BLaER1 (cell line): Measurements from ENCODE around the gene PAX8.

Source experiments
- H3K27ac ChIP-seq: shearing (Covaris generic); formaldehyde crosslinking; 2 replicates; pipeline ENCODE4 v1.8.1; 2022
- H3K27me3 ChIP-seq: shearing (Covaris generic); formaldehyde crosslinking; 2 replicates; pipeline ENCODE4 v1.8.1; 2022
- H3K36me3 ChIP-seq: shearing (Covaris generic); formaldehyde crosslinking; 2 replicates; pipeline ENCODE4 v1.8.1; 2022
- H3K4me1 ChIP-seq: shearing (Covaris generic); formaldehyde crosslinking; 2 replicates; pipeline ENCODE4 v1.8.1; 2022
- H3K4me2 ChIP-seq: shearing (Covaris generic); formaldehyde crosslinking; 2 replicates; pipeline ENCODE4 v1.8.1; 2022
- H3K4me3 ChIP-seq: shearing (Covaris generic); formaldehyde crosslinking; 2 replicates; pipeline ENCODE4 v1.8.1; 2022
- H3K9ac ChIP-seq: shearing (Covaris generic); formaldehyde crosslinking; 2 replicates; pipeline ENCODE4 v1.8.1; 2022
- H3K9me3 ChIP-seq: shearing (Covaris generic); formaldehyde crosslinking; 2 replicates; pipeline ENCODE4 v1.8.1; 2022
- H4K20me1 ChIP-seq: shearing (Covaris generic); formaldehyde crosslinking; 2 replicates; pipeline ENCODE4 v1.8.1; 2022
- Cebpa-rat ChIP-seq: shearing (Covaris generic); IDR thresholded peaks from 2 replicates; pipeline ENCODE4 v1.8.1; 2022

Gene PAX8

DNA sequence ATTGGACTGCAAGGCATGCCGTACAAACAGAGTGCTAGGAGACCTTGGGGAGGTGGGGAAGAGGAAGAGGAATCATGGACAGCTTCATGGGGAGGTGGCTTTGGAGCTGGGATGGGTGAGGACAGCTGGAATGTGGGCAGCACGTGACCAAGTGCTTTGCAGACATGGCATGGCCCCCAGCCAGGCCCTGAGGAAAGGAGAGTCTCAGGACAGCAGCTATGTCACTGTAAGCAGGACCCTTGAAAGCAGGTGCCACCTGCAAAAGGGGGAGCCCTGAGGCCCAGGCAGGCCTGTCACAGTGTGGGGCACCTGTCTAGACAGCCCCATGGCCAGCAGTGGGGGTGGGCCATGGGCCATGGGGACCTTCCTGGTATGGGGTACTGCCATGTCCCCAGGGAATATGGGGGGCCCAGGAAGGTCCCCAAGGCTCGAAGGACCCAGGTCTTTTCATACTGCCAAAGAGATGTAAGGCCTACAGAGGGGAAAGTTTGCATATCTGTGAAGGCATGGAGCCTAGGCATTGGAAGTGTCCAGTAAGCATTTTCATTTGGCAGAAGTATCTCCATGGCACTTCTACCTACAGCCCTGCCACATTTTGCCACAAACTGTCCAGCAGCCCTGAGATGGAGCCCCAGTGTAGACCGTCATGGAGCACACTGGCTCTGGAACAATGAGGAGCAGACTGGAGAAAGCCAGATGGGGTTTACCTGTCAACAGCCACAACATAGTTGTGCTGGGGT, 9.9 kb downstream of the PAX8 start:
- no peaks in the 10 kb centered on the region for H3K9me3 ChIP-seq
- no peak overlapping the region for H3K4me2 ChIP-seq
- H3K36me3 ChIP-seq: peaks cover 48% of the 10 kb centered on the region
- no peak for TF ChIP-seq Cebpa-rat
- peaks cover 4% of the 10 kb centered on the region; the same call in 1 of the 2 replicates for H3K27me3 ChIP-seq
- no peak overlapping the region for H3K4me3 ChIP-seq
- no peak overlapping the region for H3K9ac ChIP-seq
- H3K27ac ChIP-seq: no peak overlapping the region
- H4K20me1 ChIP-seq: 0 out of 2 replicates have a peak, but pooled peaks cover 11% of the 10 kb centered on the region
- H3K4me1 ChIP-seq: peaks cover 16% of the 10 kb centered on the region

DNA sequence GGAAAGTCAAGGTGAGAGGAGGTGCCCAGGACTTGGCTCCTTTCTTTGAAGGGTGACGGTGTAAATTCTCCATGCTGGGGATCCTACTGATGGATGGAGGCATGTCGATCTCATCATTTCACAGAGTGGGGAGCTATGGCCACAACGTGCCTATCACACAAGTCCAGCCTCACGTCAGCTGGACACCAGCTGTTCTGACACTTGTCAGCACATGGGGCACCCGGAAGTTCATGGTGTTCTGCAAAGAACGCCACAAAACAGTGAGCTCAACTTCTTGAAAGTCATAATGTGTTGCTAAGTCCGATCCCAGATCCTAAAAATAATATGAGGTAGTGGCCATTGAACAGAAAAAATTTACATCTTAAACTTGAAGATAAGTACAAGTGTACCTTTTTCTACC, 12.3 kb downstream of the PAX8 start:
- H3K4me3 ChIP-seq: no peak overlapping the region
- TF ChIP-seq Cebpa-rat: no peak
- H3K4me1 ChIP-seq: no peaks in the 10 kb centered on the region
- no peaks in the 10 kb centered on the region for H3K9me3 ChIP-seq
- no peaks in the 10 kb centered on the region for H3K27me3 ChIP-seq
- H4K20me1 ChIP-seq: no peaks in the 10 kb centered on the region
- peaks cover 56% of the 10 kb centered on the region for H3K36me3 ChIP-seq
- no peak overlapping the region for H3K9ac ChIP-seq
- H3K27ac ChIP-seq: no peak overlapping the region
- no peak overlapping the region for H3K4me2 ChIP-seq

DNA sequence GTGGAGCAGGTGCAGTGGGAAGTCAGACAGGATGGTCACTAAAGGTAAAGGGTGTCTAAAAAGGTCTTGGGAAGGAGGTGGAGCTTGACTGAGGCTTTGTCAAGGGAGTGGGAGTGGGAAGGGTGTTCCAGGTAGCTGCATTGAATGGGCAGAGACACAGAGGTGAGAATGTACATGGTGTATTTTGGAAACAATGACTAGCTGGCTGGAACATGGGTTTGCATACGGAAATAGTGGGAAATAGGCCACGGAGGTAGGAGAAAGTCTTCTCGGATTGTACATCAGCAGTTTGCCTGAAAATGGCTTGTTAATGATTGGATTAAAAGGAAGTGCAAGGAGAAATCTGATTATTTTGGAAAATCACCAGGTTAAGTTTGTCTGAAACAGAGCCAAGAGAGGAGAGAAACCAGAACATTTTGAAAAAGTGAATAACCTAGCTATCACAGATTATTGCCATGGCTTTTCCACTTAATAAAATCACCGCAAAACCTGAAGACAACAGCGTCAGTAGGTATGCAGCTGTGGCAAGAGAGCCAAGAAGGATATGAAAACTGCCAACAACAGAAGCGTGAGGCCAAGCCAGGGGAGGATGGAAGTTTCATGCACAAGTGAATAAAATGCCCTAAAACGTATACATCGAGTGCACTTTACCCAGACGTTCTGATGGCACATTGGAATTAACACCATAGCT, 13.9 kb downstream of the PAX8 start:
- Histone ChIP-seq H4K20me1 (no peaks in the 10 kb centered on the region), H3K9ac (no peak overlapping the region), H3K4me2 (no peak overlapping the region), H3K36me3 (peaks cover 59% of the 10 kb centered on the region), H3K27ac (no peak overlapping the region), H3K4me3 (no peak overlapping the region), H3K9me3 (no peaks in the 10 kb centered on the region), H3K4me1 (no peaks in the 10 kb centered on the region), H3K27me3 (no peaks in the 10 kb centered on the region)
- no peak for TF ChIP-seq Cebpa-rat

DNA sequence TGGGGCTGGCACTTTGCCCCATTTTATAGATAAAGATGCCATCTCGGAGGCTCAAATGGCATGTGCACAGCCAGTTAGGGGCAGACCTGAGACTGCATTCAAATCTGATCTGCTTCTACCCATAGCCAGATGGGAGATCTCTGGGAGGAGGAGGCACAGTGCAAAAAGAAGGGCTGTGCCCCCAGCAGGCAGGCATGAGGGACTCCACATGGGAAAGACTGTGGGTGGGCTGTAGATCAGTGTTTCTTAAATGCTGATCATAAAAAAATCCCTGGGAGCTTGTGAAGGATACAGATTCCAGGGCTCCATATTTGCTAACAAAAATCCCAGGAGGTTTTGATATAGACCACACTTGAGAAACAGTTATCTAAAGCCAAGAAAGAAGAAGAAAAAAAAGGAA, 15.2 kb downstream of the PAX8 start:
- Histone ChIP-seq H3K4me1 (0 out of 2 replicates have a peak, but pooled peaks cover 2% of the 10 kb centered on the region), H3K27me3 (no peaks in the 10 kb centered on the region), H3K4me2 (no peak overlapping the region), H3K9me3 (no peaks in the 10 kb centered on the region), H3K36me3 (peaks cover 66% of the 10 kb centered on the region), H3K4me3 (no peak overlapping the region), H3K27ac (no peak overlapping the region), H4K20me1 (no peaks in the 10 kb centered on the region), H3K9ac (no peak overlapping the region)
- no peak for TF ChIP-seq Cebpa-rat

DNA sequence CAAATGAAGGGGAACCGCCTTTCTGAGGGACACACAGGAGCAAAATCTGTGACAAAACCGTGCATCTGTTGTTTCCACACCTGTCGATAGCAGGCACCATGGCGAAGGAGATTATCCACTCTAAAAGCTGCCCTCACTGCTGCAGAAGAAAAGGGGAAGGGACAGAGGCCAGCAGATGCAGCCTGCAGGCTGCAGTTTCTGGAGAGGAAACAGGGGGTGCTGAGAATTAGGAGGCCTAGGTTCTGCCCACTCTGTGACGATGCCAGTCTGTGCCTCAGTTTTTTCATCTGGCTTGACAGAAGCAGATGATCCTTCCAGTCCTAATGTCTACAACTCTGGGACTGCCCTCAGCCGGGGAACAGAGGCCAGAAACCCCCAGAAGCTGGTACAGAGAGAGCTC, 17.7 kb downstream of the PAX8 start:
- TF ChIP-seq Cebpa-rat: no peak
- peaks cover 49% of the 10 kb centered on the region for H3K36me3 ChIP-seq
- peaks cover 26% of the 10 kb centered on the region for H3K4me1 ChIP-seq
- no peak overlapping the region for H3K4me2 ChIP-seq
- H3K9me3 ChIP-seq: 0 out of 2 replicates have a peak, but pooled peaks cover under 1% of the 10 kb centered on the region
- no peak overlapping the region for H3K9ac ChIP-seq
- no peaks in the 10 kb centered on the region for H3K27me3 ChIP-seq
- no peak overlapping the region for H3K27ac ChIP-seq
- H4K20me1 ChIP-seq: no peaks in the 10 kb centered on the region
- H3K4me3 ChIP-seq: no peak overlapping the region

DNA sequence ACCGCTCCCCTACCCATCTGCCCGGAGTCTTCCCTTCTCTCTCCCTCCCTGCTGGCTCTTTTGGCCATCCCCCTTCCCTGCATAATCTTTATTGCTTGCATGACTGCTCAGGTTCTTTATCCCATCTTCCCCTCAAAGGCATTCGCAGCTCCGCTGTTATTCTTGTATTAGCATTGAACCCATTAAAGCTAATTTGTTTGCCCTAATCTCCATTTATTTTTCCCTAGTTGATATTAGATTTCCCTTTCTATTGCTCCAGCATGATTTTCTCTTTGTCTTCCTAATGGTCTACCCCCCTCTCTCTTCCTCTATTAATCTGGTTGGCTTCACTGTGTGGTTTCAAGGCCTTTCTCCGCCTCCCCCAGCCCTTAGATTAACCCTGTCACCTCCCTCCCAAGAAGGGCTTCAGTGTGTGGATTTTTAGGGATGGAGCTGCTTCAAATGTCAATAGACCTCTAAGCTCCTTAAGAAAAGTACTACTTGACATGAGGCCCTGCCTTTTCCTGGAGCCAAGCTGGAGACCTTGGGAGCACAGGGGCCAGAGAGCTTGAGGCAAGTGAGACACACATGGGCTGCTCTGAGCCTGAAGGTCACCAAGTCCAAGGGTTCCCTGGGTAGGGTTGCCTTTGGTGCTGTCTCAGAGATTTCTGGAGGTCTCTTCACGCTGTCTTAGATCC, 20.1 kb downstream of the PAX8 start:
- H3K9me3 ChIP-seq: 0 out of 2 replicates have a peak, but pooled peaks cover 3% of the 10 kb centered on the region
- peaks cover 33% of the 10 kb centered on the region for H3K4me1 ChIP-seq
- no peak overlapping the region for H3K4me3 ChIP-seq
- H3K4me2 ChIP-seq: no peak overlapping the region
- H4K20me1 ChIP-seq: no peaks in the 10 kb centered on the region
- no peaks in the 10 kb centered on the region for H3K27me3 ChIP-seq
- peaks cover 42% of the 10 kb centered on the region for H3K36me3 ChIP-seq
- no peak overlapping the region for H3K27ac ChIP-seq
- no peak for TF ChIP-seq Cebpa-rat
- no peak overlapping the region for H3K9ac ChIP-seq

DNA sequence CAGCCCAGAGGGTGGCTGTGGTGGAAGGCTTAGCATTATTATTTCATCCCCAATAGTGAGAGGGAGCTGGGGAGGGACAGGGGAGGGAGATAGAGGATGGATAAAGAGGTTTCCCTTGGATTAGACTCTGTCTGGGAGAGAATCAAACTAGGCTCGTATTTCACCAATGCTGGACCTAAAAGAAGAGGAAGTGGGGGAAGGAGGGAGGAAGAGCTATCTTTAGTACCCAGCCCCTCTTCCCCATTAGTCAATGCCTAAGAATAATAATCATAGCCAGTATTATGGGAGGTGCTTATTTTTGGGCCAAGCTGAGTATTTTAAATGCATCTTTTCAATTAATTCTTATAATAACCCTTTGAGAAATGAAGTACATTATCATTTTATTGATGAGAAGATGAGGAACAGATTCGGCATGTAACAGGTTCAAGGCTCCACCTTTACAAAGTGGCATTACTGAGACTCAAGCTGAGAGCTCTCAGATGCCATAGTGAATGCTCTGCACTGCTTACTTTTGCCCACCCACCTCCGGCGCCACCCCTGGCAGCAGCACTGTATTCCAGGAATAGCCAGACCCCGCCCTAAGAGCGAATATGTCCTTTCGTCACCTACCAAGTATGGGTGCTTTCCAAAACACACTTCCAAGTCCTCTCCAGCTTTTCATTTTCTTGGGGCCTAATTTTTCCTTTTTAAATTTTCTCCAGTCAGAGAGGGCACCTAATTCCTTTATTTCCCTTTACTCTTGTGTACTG, 21.0 kb downstream of the PAX8 start:
- H3K4me1 ChIP-seq: peaks cover 33% of the 10 kb centered on the region
- TF ChIP-seq Cebpa-rat: no peak
- peak overlapping the region; percentile 70 for H3K4me2 ChIP-seq
- H4K20me1 ChIP-seq: no peaks in the 10 kb centered on the region
- 0 out of 2 replicates have a peak, but pooled peaks cover 3% of the 10 kb centered on the region for H3K9me3 ChIP-seq
- H3K9ac ChIP-seq: 0 out of 2 replicates have a peak overlapping the region, but pooled peaks have one; percentile 11
- peak overlapping the region; percentile 38 for H3K27ac ChIP-seq
- no peak overlapping the region for H3K4me3 ChIP-seq
- H3K36me3 ChIP-seq: peaks cover 40% of the 10 kb centered on the region
- no peaks in the 10 kb centered on the region for H3K27me3 ChIP-seq

DNA sequence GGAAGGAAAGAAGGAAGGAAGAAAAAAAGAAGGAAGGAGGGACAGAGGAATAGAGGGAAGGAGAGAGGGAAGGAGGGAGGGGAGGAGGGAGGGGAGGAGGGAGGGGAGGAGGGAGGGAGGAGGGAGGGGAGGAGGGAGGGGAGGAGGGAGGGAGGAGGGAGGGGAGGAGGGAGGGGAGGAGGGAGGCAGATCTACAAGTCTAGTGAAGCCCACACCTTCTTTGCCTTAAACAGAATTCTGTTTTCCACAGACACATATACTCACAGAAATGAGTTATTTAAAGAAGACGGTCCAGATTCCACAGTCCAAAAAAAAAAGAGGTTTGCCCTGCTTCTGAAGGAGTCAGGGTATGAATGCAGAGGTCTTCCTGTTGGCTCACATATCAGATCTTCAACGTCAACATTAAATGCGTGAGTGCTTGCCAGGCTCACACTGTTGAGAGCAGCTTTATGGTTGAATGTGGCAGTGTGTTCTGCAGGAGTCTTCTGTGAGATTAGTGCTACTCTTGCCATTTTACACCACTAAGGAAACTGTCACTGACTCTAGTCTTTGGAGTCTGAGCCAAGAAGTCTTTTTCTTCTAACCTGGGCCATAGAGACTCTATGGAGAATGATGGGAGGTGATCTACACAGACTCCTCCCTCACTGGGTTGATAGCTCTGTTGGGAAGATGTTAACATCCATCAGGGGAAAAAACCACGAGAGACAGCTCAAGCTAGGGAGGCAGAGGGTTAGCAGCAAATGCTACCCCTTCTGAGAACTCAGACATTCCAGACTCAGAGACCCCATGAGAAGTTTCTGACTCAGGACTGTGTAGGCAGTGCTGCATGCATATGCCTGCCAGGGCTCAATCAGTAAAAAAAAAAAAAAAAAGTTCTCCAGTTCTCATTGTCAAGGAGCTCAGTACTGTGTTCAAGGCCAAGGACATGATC, 23.3 kb downstream of the PAX8 start:
- 0 out of 2 replicates have a peak overlapping the region, but pooled peaks have one; percentile 32 for H3K4me2 ChIP-seq
- H3K36me3 ChIP-seq: peaks cover 42% of the 10 kb centered on the region
- no peaks in the 10 kb centered on the region for H4K20me1 ChIP-seq
- H3K27ac ChIP-seq: no peak overlapping the region
- 0 out of 2 replicates have a peak, but pooled peaks cover 3% of the 10 kb centered on the region for H3K9me3 ChIP-seq
- no peak overlapping the region for H3K4me3 ChIP-seq
- TF ChIP-seq Cebpa-rat: no peak
- peaks cover 45% of the 10 kb centered on the region for H3K4me1 ChIP-seq
- no peak overlapping the region for H3K9ac ChIP-seq
- H3K27me3 ChIP-seq: no peaks in the 10 kb centered on the region
